Lung (tissue), 12 donors: ENCODE results near the gene CCDC120. TPM values are rescaled to one million over a fixed set of nuclear protein-coding genes. Genes with fewer than 3 reads are reported as not detected.

Experiments used
- ATAC-seq: fragments of 200-7000 bp; cut with Tn5 transposase; one replicate; pipeline ENCODE4 v1.9.1; 2020; ENCODE audit warnings: moderate number of reproducible peaks; ENCODE audit not compliant: insufficient read depth, low FRiP score
- DNase-seq, 3 donors: peaks; one replicate each; pipeline ENCODE4 v3.0.0-alpha.2; 2013 to 2017
- H3K27ac ChIP-seq, 2 donors: one replicate each; pipeline ENCODE4 v1.5.1; 2013; ENCODE audit warnings: mild to moderate bottlenecking in 2 of 2, moderate library complexity in 2 of 2, control low read depth in 1 of 2, inconsistent platforms in 1 of 2, low read depth in 1 of 2, low read length in 1 of 2
- H3K27me3 ChIP-seq, 3 donors: one replicate each; pipeline ENCODE4 v1.5.1; 2013; ENCODE audit warnings: low read length in 2 of 3; ENCODE audit not compliant: control insufficient read depth in 3 of 3, insufficient read depth in 3 of 3
- H3K36me3 ChIP-seq, 4 donors: one replicate each; pipeline ENCODE4 v1.5.1; 2013; ENCODE audit warnings: low read length in 4 of 4, mild to moderate bottlenecking in 1 of 4, moderate library complexity in 1 of 4; ENCODE audit not compliant: control insufficient read depth in 4 of 4, insufficient read depth in 4 of 4
- H3K4me1 ChIP-seq, 5 donors: one replicate each; pipeline ENCODE4 v1.5.1; 2013; ENCODE audit warnings: low read length in 5 of 5, mild to moderate bottlenecking in 2 of 5, moderate library complexity in 1 of 5; ENCODE audit not compliant: control insufficient read depth in 5 of 5, insufficient read depth in 5 of 5
- H3K4me3 ChIP-seq: one replicate; pipeline ENCODE4 v1.5.1; 2013; ENCODE audit warnings: mild to moderate bottlenecking, control low read depth, moderate library complexity
- H3K9ac ChIP-seq, 2 donors: one replicate each; pipeline ENCODE4 v1.5.1; 2013; ENCODE audit warnings: low read length in 2 of 2, control low read depth in 1 of 2; ENCODE audit not compliant: insufficient read depth in 1 of 2
- H3K9me3 ChIP-seq, 4 donors: one replicate each; pipeline ENCODE4 v1.5.1; 2013; ENCODE audit warnings: low read length in 3 of 4, mild to moderate bottlenecking in 1 of 4, moderate library complexity in 1 of 4; ENCODE audit not compliant: control insufficient read depth in 4 of 4, insufficient read depth in 3 of 4
- CTCF ChIP-seq: IDR thresholded peaks from 2 replicates; pipeline ENCODE4 v1.5.1; 2012; ENCODE audit warnings: mild to moderate bottlenecking; ENCODE audit errors: control extremely low read depth, extremely low read depth
- WGBS, 2 donors: extraction: QIAGEN DNeasy Blood & Tissue Kit; methylation state at CpG; one replicate each; pipeline ENCODE4 v1.1.7; 2013; 5-methylcytosine and 5-hydroxymethylcytosine counted together
- polyA plus RNA-seq, 2 donors: library from polyadenylated mRNA; stranded (reverse); fragments of 200-250 nt; gene quantifications; one replicate each; pipeline ENCODE4 v1.2.1, GENCODE V29; 2013
- total RNA-seq, 2 donors: library from RNA; depleted of rRNA in 1 of 2; stranded (reverse); fragments of >200 nt in 1 of 2; gene quantifications; one replicate each; pipeline ENCODE4 v1.2.1, GENCODE V29; 2014 to 2021
- donor health status: control.
- donor health status: control.
- donor health status: Bipolar disorder and iron deficiency.
- donor health status: healthy.
- donor health status: DM: yes; HTN: yes; CAD: no.

Gene CCDC120
- total and polyA plus RNA-seq, 4 donors = 3.8 to 11.3 (median 5.2) TPM

GRCh38 chrX:49079489-49080428 is 21.0 kb downstream of the CCDC120 start, which contains the start of gene WDR45:
Gene WDR45 (minus strand): TSS chrX:49079887. CDS start chrX:49078095, 1,792 bp downstream.
- no peak for TF ChIP-seq CTCF
- Histone ChIP-seq H3K36me3 (peaks cover 0 to 14% (median 4%) of the 10 kb centered on the region in 4 donors), H3K9ac (peak within 1 kb of the TSS; percentile 66 to 79), H3K4me1 (peaks cover 0 to 7% (median 0%) of the 10 kb centered on the region in 5 donors), H3K27me3 (no peaks in the 10 kb centered on the region), H3K9me3 (peaks cover 0 to 2% (median 0%) of the 10 kb centered on the region in 4 donors), H3K27ac (peak within 1 kb of the TSS; percentile 95 to 97), H3K4me3 (peak within 1 kb of the TSS; percentile 61)
- DNase-seq (peak; percentile 77 to 85 (median 78)), ATAC-seq (peak; percentile 92)
- WGBS, 2 donors = 1 to 35% methylated on average over 37 to 55 of the region's 55 CpGs

GRCh38 chrX:49082271-49082871 is 23.6 kb downstream of the CCDC120 start:
- no peak overlapping the region for H3K27ac ChIP-seq
- DNase-seq (peak in 2 of 3 donors; percentile 67 to 79), ATAC-seq (no peak)
- peaks cover 0 to 3% (median 0%) of the 10 kb centered on the region in 4 donors for H3K9me3 ChIP-seq
- H3K9ac ChIP-seq = no peak overlapping the region
- WGBS, 2 donors = 78 to 95% methylated on average over 4 of the region's 4 CpGs
- no peaks in the 10 kb centered on the region for H3K27me3 ChIP-seq
- peaks cover 0 to 5% (median 2%) of the 10 kb centered on the region in 4 donors for H3K36me3 ChIP-seq
- TF ChIP-seq CTCF = no peak
- no peak overlapping the region for H3K4me3 ChIP-seq
- H3K4me1 ChIP-seq = peaks cover 0 to 7% (median 0%) of the 10 kb centered on the region in 5 donors

GRCh38 chrX:49089553-49089952 is 30.8 kb downstream of the CCDC120 start:
- Histone ChIP-seq H3K4me3 (no peak overlapping the region), H3K4me1 (no peaks in the 10 kb centered on the region), H3K27ac (no peak overlapping the region), H3K36me3 (no peaks in the 10 kb centered on the region), H3K9me3 (peaks cover 0 to 3% (median 0%) of the 10 kb centered on the region in 4 donors), H3K27me3 (no peaks in the 10 kb centered on the region), H3K9ac (no peak overlapping the region)
- WGBS, 2 donors = 83 to 93% methylated on average over 4 of the region's 4 CpGs
- ATAC-seq = no peak
- DNase-seq = no peak
- TF ChIP-seq CTCF = no peak
